ENCODE results near the gene TNP2.

DNA sequence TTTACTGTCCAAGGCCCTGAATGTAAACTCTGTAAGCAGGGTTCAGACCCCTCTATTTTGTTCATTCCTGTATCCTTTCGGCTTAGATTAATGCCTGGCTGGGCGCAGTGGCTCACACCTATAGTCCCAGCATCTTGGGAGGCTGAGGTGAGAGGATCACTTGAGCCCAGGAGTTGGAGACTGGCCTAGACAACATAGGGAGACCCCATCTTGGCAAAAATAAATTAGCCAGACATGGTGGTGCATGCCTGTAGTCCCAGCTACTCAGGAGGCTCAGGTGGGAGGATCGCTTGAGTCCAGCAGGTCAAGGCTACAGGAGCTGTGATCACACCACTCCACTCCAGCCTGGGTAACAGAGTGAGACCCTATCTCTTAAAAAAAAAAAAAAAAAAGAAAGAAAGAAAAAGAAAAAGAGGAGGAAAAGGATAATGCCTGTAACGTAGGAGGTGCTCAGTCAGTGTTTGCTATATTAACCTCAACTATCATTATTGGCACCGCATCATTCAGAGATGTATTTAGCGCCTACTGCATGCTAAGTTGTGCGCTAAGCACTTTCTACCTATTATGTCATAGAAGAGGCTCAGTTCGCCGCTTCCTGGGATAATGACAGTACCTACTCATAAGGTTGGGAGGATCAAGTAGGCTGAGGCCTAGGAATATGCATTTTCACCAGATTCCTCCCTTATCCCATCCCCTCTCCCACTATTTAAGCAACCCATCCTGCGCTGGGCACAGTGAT is 18.2 kb downstream of the TNP2 start:
- TF ChIP-seq, protein P1, sequence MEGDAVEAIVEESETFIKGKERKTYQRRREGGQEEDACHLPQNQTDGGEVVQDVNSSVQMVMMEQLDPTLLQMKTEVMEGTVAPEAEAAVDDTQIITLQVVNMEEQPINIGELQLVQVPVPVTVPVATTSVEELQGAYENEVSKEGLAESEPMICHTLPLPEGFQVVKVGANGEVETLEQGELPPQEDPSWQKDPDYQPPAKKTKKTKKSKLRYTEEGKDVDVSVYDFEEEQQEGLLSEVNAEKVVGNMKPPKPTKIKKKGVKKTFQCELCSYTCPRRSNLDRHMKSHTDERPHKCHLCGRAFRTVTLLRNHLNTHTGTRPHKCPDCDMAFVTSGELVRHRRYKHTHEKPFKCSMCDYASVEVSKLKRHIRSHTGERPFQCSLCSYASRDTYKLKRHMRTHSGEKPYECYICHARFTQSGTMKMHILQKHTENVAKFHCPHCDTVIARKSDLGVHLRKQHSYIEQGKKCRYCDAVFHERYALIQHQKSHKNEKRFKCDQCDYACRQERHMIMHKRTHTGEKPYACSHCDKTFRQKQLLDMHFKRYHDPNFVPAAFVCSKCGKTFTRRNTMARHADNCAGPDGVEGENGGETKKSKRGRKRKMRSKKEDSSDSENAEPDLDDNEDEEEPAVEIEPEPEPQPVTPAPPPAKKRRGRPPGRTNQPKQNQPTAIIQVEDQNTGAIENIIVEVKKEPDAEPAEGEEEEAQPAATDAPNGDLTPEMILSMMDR (IDR thresholded peaks at IDR 0.05) = no peak
- no peak for TF ChIP-seq ZFX (IDR thresholded peaks at IDR 0.05; ENCODE audit: borderline replicate concordance)

All from 22Rv1 (cell line).